ENCODE data around the gene PWP2.
"Not testable (repeated sequence)": the region's sequence is repeated elsewhere in the genome, so short reads cannot be mapped to it uniquely, and the experiment has no call there.

Gene PWP2

DNA sequence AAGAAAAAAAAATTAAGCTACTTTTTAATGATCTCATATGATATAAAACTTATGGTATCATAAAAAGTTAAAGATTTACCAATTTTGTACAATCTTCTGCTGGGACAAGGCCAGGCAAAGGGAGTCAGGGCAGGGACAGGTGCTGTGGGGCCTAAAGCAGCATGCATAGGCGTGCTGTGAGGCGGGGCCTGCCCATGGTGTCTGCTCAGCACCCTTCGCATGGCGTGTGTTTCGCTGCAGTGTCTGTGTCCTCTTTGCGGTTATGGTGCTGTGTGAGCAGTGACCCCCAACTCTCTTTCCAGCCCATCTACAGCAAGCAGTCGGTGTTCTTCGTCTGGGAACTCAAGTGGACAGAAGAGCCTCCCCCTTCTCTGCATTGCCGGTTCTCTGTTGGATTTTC, 13.4 kb upstream of the PWP2 start:
- no peaks in the 10 kb centered on the region for H3K27me3 ChIP-seq (ENCODE audit: insufficient read depth, low read length)
- H3K4me3 ChIP-seq (ENCODE audit: low read depth, low read length) = no peak overlapping the region
- H2AFZ ChIP-seq (ENCODE audit: low read length, unreplicated experiment) = no peak overlapping the region
- H3K27ac ChIP-seq (ENCODE audit: low read depth, low read length) = no peak overlapping the region
- H3K4me1 ChIP-seq (ENCODE audit: control insufficient read depth, insufficient read depth, low read length, unreplicated experiment) = peaks cover 3% of the 10 kb centered on the region
- peaks cover 3% of the 10 kb centered on the region; the same call in 1 of the 2 replicates for H3K36me3 ChIP-seq (ENCODE audit: insufficient read depth, low read length)
- H3K79me2 ChIP-seq (ENCODE audit: control insufficient read depth, insufficient read depth, low read length, unreplicated experiment) = no peaks in the 10 kb centered on the region

DNA sequence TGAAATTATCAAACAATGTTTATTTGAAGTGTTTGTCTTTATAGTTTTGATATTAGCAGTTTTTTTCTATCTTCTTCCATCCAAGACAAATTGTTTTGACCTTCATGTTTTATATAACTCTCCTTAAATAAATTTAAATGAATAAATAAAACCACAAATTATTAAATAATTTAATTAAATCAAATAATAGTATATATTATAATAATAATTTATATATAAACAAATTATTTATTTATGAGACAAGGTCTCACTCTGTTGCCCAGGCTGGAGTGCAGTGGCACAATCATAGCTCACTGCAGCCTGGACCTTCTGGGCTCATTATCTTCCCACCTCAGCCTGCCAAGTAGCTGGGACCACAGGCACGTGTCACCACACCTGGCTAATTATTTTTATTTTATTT, 12.4 kb upstream of the PWP2 start:
- no peaks in the 10 kb centered on the region for H3K27me3 ChIP-seq (ENCODE audit: insufficient read depth, low read length)
- no peak overlapping the region for H2AFZ ChIP-seq (ENCODE audit: low read length, unreplicated experiment)
- H3K27ac ChIP-seq (ENCODE audit: low read depth, low read length) = no peak overlapping the region
- H3K4me3 ChIP-seq (ENCODE audit: low read depth, low read length) = no peak overlapping the region
- H3K79me2 ChIP-seq (ENCODE audit: control insufficient read depth, insufficient read depth, low read length, unreplicated experiment) = no peaks in the 10 kb centered on the region
- peaks cover 3% of the 10 kb centered on the region; the same call in 1 of the 2 replicates for H3K36me3 ChIP-seq (ENCODE audit: insufficient read depth, low read length)
- H3K4me1 ChIP-seq (ENCODE audit: control insufficient read depth, insufficient read depth, low read length, unreplicated experiment) = peaks cover 3% of the 10 kb centered on the region

DNA sequence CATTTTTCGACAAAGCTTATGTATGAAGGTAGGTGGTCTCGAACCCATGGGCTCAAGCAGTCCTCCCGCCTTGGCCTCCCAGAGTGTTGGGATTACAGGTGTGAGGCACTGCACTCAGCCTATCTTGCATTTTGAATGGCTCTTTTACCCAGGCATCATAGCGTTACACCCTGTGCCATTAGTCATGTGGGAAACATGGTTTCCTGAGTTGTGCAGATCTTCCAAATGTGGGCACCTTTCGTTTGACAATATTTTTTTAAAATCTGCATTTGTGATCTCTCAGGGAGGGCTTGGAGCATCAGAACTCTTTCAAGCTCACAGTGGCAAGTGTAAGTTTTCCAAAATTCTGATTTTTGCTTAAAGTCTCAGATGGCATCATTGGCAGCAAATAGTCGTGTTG, 8.7 kb upstream of the PWP2 start:
- not testable (repeated sequence) for H3K36me3 ChIP-seq (ENCODE audit: insufficient read depth, low read length); H3K4me1 ChIP-seq (ENCODE audit: control insufficient read depth, insufficient read depth, low read length, unreplicated experiment); H3K79me2 ChIP-seq (ENCODE audit: control insufficient read depth, insufficient read depth, low read length, unreplicated experiment); H3K4me3 ChIP-seq (ENCODE audit: low read depth, low read length); H3K27ac ChIP-seq (ENCODE audit: low read depth, low read length); H3K27me3 ChIP-seq (ENCODE audit: insufficient read depth, low read length); H2AFZ ChIP-seq (ENCODE audit: low read length, unreplicated experiment)

DNA sequence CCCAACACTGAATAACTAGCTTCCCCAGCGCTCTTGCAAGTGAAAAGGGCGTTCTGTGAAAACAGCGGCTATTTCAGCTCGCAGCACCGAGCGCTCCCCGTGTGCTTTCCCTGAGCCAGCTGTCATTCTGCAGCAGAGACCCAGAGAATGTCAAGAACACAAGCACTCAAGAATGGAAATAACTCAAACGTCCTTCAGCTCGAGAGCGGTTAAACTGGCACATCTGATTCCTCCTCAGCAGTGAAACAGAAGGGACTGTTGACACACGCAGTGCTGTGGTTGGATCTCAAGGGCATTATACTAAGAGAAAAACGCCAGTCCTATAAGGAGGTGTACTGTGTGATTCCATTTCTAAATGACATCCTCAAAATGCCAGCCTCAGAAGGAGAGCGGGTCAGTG, 8.2 kb upstream of the PWP2 start:
- not testable (repeated sequence) for H3K27me3 ChIP-seq (ENCODE audit: insufficient read depth, low read length); H2AFZ ChIP-seq (ENCODE audit: low read length, unreplicated experiment); H3K4me1 ChIP-seq (ENCODE audit: control insufficient read depth, insufficient read depth, low read length, unreplicated experiment); H3K27ac ChIP-seq (ENCODE audit: low read depth, low read length); H3K79me2 ChIP-seq (ENCODE audit: control insufficient read depth, insufficient read depth, low read length, unreplicated experiment); H3K4me3 ChIP-seq (ENCODE audit: low read depth, low read length); H3K36me3 ChIP-seq (ENCODE audit: insufficient read depth, low read length)

DNA sequence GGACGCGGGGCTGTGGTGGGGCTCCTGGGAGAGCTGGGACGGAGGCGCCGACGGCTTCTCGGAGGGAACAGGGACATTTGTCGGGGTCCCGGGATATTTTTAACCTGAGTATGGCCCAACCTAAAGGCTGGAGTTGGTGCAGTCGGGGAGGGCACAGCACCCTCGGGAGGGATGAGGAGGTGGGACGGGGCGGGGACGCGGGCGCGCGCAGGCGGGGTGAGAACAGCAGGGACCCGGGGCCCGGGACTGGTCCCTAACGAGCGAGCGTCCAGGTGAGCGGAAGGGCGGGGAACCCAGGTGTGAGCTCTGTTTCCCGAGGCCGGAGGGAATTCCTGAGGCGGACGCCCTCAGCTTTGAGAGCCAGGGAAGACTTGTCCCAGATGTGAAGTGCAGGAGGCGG, 390 bp downstream of the PWP2 start:
- H3K4me1 ChIP-seq (ENCODE audit: control insufficient read depth, insufficient read depth, low read length, unreplicated experiment); H3K27ac ChIP-seq (ENCODE audit: low read depth, low read length); H3K4me3 ChIP-seq (ENCODE audit: low read depth, low read length); H3K27me3 ChIP-seq (ENCODE audit: insufficient read depth, low read length); H3K36me3 ChIP-seq (ENCODE audit: insufficient read depth, low read length); H3K79me2 ChIP-seq (ENCODE audit: control insufficient read depth, insufficient read depth, low read length, unreplicated experiment); H2AFZ ChIP-seq (ENCODE audit: low read length, unreplicated experiment): not testable (repeated sequence)

DNA sequence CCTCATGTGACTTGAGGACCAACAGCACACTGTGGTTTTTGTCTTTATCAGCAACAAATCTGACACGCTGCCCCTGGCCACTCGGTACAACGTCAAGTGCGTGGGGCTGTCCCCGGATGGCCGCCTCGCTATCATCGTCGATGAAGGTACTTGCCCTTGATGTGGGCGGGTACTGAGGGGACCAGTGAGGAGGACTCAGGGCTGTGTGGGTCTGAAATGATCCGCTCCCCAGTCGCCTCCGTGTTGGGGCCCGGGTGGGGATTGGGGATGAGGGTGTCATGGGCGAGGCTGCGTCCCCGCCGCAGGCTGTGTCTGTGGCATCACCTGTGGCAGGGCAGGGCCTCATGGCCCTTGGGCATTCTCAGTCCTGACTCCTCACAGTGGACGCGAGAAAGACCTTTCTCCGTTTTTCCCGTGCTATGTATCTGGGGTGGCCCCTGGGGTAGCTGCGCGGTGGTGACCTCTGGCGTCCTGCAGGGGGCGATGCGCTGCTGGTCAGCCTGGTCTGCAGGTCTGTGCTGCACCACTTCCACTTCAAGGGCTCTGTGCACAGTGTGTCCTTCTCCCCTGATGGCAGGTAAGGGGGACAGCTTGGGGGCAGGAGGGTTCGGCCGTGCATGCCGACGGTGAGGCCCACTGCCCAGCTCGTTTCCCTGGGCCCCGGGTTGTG, 6.6 kb downstream of the PWP2 start:
- not testable (repeated sequence) for H3K27me3 ChIP-seq (ENCODE audit: insufficient read depth, low read length); H3K36me3 ChIP-seq (ENCODE audit: insufficient read depth, low read length); H3K27ac ChIP-seq (ENCODE audit: low read depth, low read length); H3K4me3 ChIP-seq (ENCODE audit: low read depth, low read length); H3K4me1 ChIP-seq (ENCODE audit: control insufficient read depth, insufficient read depth, low read length, unreplicated experiment); H2AFZ ChIP-seq (ENCODE audit: low read length, unreplicated experiment); H3K79me2 ChIP-seq (ENCODE audit: control insufficient read depth, insufficient read depth, low read length, unreplicated experiment)

DNA sequence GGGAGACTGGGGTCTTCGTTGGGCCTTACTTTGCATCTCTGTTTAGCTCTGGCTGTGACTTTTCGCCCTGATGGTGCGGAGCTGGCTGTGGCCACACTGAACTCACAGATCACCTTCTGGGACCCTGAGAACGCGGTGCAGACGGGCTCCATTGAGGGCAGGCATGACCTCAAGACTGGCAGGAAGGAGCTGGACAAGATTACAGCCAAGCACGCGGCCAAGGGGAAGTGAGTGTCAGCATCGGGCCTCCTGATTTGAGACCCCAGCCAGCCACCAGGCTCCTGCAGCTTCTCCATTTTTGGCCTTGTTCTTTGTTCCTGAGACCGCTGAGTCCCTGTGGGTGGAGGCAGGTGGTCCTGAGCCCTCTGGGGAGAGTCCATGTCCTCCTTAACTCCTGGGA, 14.9 kb downstream of the PWP2 start:
- H3K27me3 ChIP-seq (ENCODE audit: insufficient read depth, low read length); H3K4me3 ChIP-seq (ENCODE audit: low read depth, low read length); H2AFZ ChIP-seq (ENCODE audit: low read length, unreplicated experiment); H3K4me1 ChIP-seq (ENCODE audit: control insufficient read depth, insufficient read depth, low read length, unreplicated experiment); H3K79me2 ChIP-seq (ENCODE audit: control insufficient read depth, insufficient read depth, low read length, unreplicated experiment); H3K27ac ChIP-seq (ENCODE audit: low read depth, low read length); H3K36me3 ChIP-seq (ENCODE audit: insufficient read depth, low read length): not testable (repeated sequence)

DNA sequence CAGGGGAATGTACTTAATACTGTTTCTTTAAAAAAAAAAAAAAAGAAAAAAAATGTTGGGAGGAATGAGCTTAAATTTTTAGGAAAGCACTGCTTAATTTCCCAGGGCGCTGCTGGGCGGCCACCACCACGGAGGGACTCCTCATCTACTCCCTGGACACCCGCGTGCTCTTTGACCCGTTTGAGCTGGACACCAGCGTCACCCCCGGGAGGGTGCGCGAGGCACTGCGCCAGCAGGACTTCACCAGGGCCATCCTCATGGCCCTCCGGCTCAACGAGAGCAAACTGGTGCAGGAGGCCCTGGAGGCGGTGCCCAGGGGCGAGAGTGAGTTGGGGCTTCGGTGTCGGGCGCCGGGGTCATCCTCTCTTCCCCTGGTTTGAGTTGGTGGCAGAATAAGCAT, 20.6 kb downstream of the PWP2 start:
- not testable (repeated sequence) for H3K27me3 ChIP-seq (ENCODE audit: insufficient read depth, low read length); H3K27ac ChIP-seq (ENCODE audit: low read depth, low read length); H3K4me1 ChIP-seq (ENCODE audit: control insufficient read depth, insufficient read depth, low read length, unreplicated experiment); H3K36me3 ChIP-seq (ENCODE audit: insufficient read depth, low read length); H2AFZ ChIP-seq (ENCODE audit: low read length, unreplicated experiment); H3K4me3 ChIP-seq (ENCODE audit: low read depth, low read length); H3K79me2 ChIP-seq (ENCODE audit: control insufficient read depth, insufficient read depth, low read length, unreplicated experiment)

DNA sequence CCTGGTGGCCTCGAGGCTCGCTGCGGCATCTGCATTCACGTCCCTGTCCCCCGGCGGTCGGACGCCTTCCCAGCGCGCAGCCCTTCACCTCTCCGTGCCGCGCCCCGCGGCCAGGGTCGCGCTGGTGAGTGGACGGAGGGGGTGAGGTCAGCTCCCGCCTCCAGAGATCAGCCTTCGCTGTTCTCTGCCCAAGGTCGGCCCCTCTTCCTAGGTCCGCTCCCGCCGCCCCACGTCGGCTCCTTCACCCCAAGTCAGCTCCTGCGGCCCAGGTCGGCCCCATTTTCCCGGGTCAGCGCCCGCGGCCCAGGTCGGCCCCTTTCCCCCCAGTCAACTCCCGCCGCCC, 26.5 kb downstream of the PWP2 start:
- not testable (repeated sequence) for H3K27me3 ChIP-seq (ENCODE audit: insufficient read depth, low read length); H3K27ac ChIP-seq (ENCODE audit: low read depth, low read length); H3K4me3 ChIP-seq (ENCODE audit: low read depth, low read length); H2AFZ ChIP-seq (ENCODE audit: low read length, unreplicated experiment); H3K36me3 ChIP-seq (ENCODE audit: insufficient read depth, low read length); H3K79me2 ChIP-seq (ENCODE audit: control insufficient read depth, insufficient read depth, low read length, unreplicated experiment); H3K4me1 ChIP-seq (ENCODE audit: control insufficient read depth, insufficient read depth, low read length, unreplicated experiment)

DNA sequence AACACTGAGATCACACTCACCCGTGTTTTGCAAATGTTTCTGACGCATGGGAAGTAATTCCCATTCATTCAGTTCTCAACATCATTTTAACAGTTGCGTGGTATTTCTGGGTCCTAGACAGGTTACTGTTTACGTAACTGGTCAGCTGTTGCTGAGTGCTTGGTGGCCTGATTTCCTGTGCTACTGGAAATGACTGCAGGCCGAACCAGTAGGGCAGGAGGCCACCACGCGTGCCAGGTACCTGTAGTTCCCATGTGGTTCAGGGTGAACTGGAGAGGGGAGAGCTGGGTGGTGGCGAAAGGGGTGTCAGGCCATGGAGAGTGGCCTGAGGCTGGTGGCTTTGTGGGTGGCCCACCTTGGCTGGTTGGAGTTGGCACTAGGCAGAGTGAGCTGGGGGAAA, 27.5 kb downstream of the PWP2 start:
- H2AFZ ChIP-seq (ENCODE audit: low read length, unreplicated experiment); H3K4me1 ChIP-seq (ENCODE audit: control insufficient read depth, insufficient read depth, low read length, unreplicated experiment): not testable (repeated sequence)

DNA sequence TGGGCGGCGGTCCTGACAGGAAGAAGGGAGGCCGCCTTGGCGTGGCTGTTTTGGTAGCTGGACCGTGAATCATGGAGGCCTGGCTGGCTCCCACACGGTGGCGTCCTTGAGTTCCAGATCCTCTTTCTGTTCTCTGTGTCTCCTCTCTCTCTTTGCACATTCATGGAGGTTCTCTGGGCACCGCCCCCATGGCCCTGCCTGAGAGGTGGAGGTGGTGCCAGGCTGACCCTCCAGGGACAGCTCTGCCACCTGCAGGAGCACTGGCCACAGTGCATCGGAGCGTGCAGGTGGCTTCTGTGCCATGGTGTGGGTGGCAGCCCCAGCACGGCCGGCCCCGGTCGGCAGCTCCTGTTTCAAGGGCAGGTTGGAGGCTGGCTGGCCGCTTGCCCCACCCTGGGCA, 30.8 kb downstream of the PWP2 start:
- not testable (repeated sequence) for H3K4me3 ChIP-seq (ENCODE audit: low read depth, low read length); H2AFZ ChIP-seq (ENCODE audit: low read length, unreplicated experiment); H3K79me2 ChIP-seq (ENCODE audit: control insufficient read depth, insufficient read depth, low read length, unreplicated experiment)

More for the DNA sequence above, 27.5 kb downstream of the PWP2 start:
- H3K27ac ChIP-seq (ENCODE audit: low read depth, low read length); H3K36me3 ChIP-seq (ENCODE audit: insufficient read depth, low read length); H3K27me3 ChIP-seq (ENCODE audit: insufficient read depth, low read length); H3K79me2 ChIP-seq (ENCODE audit: control insufficient read depth, insufficient read depth, low read length, unreplicated experiment); H3K4me3 ChIP-seq (ENCODE audit: low read depth, low read length): not testable (repeated sequence)

More for the DNA sequence above, 30.8 kb downstream of the PWP2 start:
- not testable (repeated sequence) for H3K27ac ChIP-seq (ENCODE audit: low read depth, low read length); H3K4me1 ChIP-seq (ENCODE audit: control insufficient read depth, insufficient read depth, low read length, unreplicated experiment); H3K36me3 ChIP-seq (ENCODE audit: insufficient read depth, low read length); H3K27me3 ChIP-seq (ENCODE audit: insufficient read depth, low read length)

Data from ACC112 (cell line).